Heart right ventricle (tissue), 16 donors: ENCODE data around the gene LRP1B. TPM values are rescaled to one million over a fixed set of nuclear protein-coding genes. Genes with fewer than 3 reads are reported as not detected.

ENCODE experiments used
- ATAC-seq, 8 donors: fragments of 200-7000 bp; cut with Tn5 transposase; one replicate each; pipeline ENCODE4 v1.9.1; 2020; ENCODE audit warnings: mild to moderate bottlenecking in 8 of 8, moderate library complexity in 8 of 8, moderate number of reproducible peaks in 1 of 8
- DNase-seq, 2 donors: peaks; one replicate each; pipeline ENCODE4 v3.0.0-alpha.2; 2020
- H3K27ac ChIP-seq, 10 donors: fragments of 200-600 bp; sonication (generic) in 2 of 10; one replicate each; pipeline versions ENCODE4 v1.5.0 to v1.8.0; 2020 to 2022; ENCODE audit warnings: mild to moderate bottlenecking in 3 of 10
- H3K27me3 ChIP-seq, 7 donors: fragments of 200-600 bp; one replicate each; pipeline ENCODE4 v1.8.0; 2021 to 2022; ENCODE audit warnings: mild to moderate bottlenecking in 2 of 7
- H3K36me3 ChIP-seq, 9 donors: fragments of 200-600 bp; sonication (generic) in 1 of 9; one replicate each; pipeline versions ENCODE4 v1.5.0 to v1.8.0; 2020 to 2022; ENCODE audit warnings: mild to moderate bottlenecking in 2 of 9
- H3K4me1 ChIP-seq, 9 donors: fragments of 200-600 bp; sonication (generic) in 1 of 9; one replicate each; pipeline versions ENCODE4 v1.5.0 to v1.8.0; 2020 to 2022; ENCODE audit warnings: mild to moderate bottlenecking in 4 of 9
- H3K4me3 ChIP-seq, 10 donors: fragments of 200-600 bp; sonication (generic) in 2 of 10; one replicate each; pipeline versions ENCODE4 v1.5.0 to v1.8.0; 2020 to 2022; ENCODE audit warnings: mild to moderate bottlenecking in 7 of 10, moderate library complexity in 2 of 10
- H3K9me3 ChIP-seq, 11 donors: fragments of 200-600 bp in 10 of 11; sonication (generic) in 2 of 11; one replicate each; pipeline versions ENCODE4 v1.5.0 to v1.8.0; 2013 to 2022; ENCODE audit warnings: mild to moderate bottlenecking in 2 of 11, control low read depth in 1 of 11, moderate library complexity in 1 of 11
- CTCF ChIP-seq, 9 donors: fragments of 200-600 bp; sonication (generic) in 2 of 9; IDR thresholded peaks; one replicate each; pipeline versions ENCODE4 v1.5.0 to v1.8.0; 2021 to 2022; ENCODE audit warnings: antibody characterized with exemption in 9 of 9, mild to moderate bottlenecking in 5 of 9, moderate library complexity in 1 of 9
- WGBS, 2 donors: extraction: QIAGEN DNeasy Blood & Tissue Kit; methylation state at CpG; one replicate each; pipeline ENCODE4 v1.1.7; 2013; ENCODE audit warnings: inconsistent platforms in 1 of 2; 5-methylcytosine and 5-hydroxymethylcytosine counted together
- intact Hi-C, 10 donors: fragments of 100-400 bp; cut with DNase I; formaldehyde crosslinking; loops; one replicate each; pipeline versions ENCODE4 v1.11.1 to v1.14.2; 2022
- polyA plus RNA-seq, 2 donors: library from polyadenylated mRNA; stranded (reverse); fragments of 200-250 nt; gene quantifications; one replicate each; pipeline ENCODE4 v1.2.3, GENCODE V29; 2013
- total RNA-seq, 10 donors: library from RNA; stranded (reverse); fragmentation: NEBNext Ultra II Directional in 3 of 10; extraction: Animal tissue kit (Norgen Biotek cat#: 25700) in 3 of 10; gene quantifications; one replicate each; pipeline versions ENCODE4 v1.2.1 to v1.2.4, GENCODE V29; 2021 to 2023
- donor health status: Arrhythmogenic right ventricular cardiomyopathy.
- donor health status: ischemic (EF 13 %, LVEDD 7.1; RV severe dilation, severe dysfunction).
- donor health status: healthy with polysubstance abuse.
- donor health status: DM: no; HTN: yes; CAD: no.
- donor health status: DM: no; HTN: no; CAD: no.
- donor health status: ischemic (EF 25% LVEDD 6.9; RV normal size, moderate dysfunction).
- donor health status: ischemic (EF 25% LVEDD 5.7; RV mildly dilated, moderate dysfunction).
- donor health status: healthy.
- donor health status: DM: yes; HTN: yes; CAD: no.
- donor health status: Ischemic cardiomyopathy.
- donor health status: ischemic (EF 35%, LVEDD 5.7; RV mildly dilated, moderate dysfunction).
- donor health status: nonischemic (EF 11% LVEDD 7.7; RV severe dilation, severe dysfunction).
- donor health status: DM: yes; HTN: yes; CAD: no.
- donor health status: PGD.
- donor health status: ischemic (EF 29% LVEDD 5.4; RV normal size, mild dysfunction).
- donor health status: nonischemic (EF 23%, LVEDD 6.1; RV moderate dilation, normal function).

Gene LRP1B
- total and polyA plus RNA-seq, 12 donors, result 0.02 to 0.27 (median 0.14) TPM; not detected in 1

DNA sequence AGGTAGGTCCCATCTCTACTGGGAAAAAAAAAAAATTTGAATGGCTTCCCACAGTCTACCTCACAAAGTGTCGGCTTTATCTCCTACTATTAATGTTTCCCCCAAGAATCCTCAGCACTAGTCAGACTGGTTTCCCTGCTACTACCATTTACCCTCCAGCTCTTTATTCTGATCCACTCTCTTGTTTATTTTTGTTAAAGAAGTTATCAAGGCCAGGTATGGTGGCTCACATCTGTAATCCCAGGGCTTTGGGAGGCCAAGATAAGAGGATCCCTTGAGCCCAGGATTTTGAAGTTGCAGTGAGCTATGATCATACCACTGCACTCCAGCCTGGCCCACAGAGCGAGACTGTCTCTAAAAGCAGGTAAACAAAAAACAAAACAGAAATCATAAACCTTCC is 1275.3 kb downstream of the LRP1B start:
- WGBS, 2 donors, result 82 to 95% methylated on average over 2 of the region's 2 CpGs
- Histone ChIP-seq H3K4me3 (no peak overlapping the region), H3K36me3 (no peaks in the 10 kb centered on the region), H3K9me3 (peaks cover 0 to 4% (median 0%) of the 10 kb centered on the region in 11 donors), H3K27ac (no peak overlapping the region), H3K4me1 (no peaks in the 10 kb centered on the region), H3K27me3 (no peaks in the 10 kb centered on the region)
- no peak for TF ChIP-seq CTCF (IDR thresholded peaks at IDR 0.05)
- ATAC-seq, result no peak
- intact Hi-C loops, result no loop called here
- DNase-seq, result no peak

DNA sequence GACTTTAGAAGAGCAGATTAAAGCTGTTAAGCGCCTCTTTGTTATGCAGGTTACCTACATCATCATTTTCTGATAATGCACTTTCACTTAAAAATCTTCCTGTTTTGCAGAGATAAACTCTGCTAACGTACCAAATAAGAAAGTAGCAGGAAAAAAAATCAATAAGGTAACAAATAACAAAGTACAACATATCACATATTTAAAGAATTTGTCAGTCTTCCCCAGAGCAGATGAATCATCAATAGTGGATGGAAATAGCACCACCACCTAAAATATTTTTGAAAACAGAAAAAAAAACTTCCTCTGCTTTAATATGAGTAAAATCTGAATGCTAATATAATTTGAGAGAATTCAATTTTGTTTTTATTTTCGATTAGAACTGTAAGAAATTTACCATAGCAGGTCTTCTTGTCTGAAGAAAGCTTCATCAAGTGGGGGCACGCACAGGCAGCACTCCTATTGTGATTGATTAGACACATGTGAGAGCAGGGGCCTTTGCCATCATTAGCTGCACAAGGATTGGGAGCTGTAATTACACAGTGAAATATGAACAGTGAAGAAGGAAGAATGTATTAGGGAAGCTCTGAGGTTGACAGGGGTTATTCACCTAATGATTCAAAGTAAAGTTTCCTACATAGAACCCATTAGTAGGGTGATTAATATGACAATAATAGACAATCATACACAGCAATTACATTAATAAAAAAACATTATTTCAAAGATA is 1279.4 kb downstream of the LRP1B start:
- no peak for ATAC-seq
- no peak for DNase-seq
- Histone ChIP-seq H3K9me3 (no peaks in the 10 kb centered on the region), H3K4me1 (no peaks in the 10 kb centered on the region), H3K27ac (no peak overlapping the region), H3K4me3 (no peak overlapping the region), H3K27me3 (no peaks in the 10 kb centered on the region), H3K36me3 (no peaks in the 10 kb centered on the region)
- intact Hi-C loops, result no loop called here
- WGBS, 2 donors, result 67 to 73% methylated on average over 4 of the region's 4 CpGs
- TF ChIP-seq CTCF (IDR thresholded peaks at IDR 0.05), result no peak

DNA sequence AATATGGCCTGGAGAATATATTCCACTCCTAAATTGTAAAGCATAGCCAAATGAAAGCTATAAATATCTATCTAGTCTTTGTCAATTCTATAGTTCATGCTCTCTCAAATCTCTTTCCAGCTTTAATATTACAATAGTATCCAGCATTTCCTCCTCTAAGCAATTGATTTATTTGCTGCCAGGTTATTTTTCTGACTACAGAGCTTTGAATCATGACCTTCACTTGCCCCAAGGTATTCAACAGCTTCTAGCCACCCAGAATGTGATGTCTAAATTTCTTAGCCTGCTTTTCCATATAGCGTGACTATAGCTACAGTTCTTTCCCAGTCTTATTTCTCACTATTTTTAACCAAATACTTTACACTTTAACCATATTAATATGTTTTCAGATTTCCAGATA is 1287.6 kb downstream of the LRP1B start:
- intact Hi-C loops, result no loop called here
- DNase-seq (no peak), ATAC-seq (no peak)
- H3K36me3 ChIP-seq, result no peaks in the 10 kb centered on the region
- H3K9me3 ChIP-seq, result no peaks in the 10 kb centered on the region
- 91 to 92% methylated on average over 1 of the region's 1 CpG for WGBS, 2 donors
- no peak overlapping the region for H3K27ac ChIP-seq
- no peaks in the 10 kb centered on the region for H3K27me3 ChIP-seq
- no peak for TF ChIP-seq CTCF (IDR thresholded peaks at IDR 0.05)
- no peak overlapping the region for H3K4me3 ChIP-seq
- H3K4me1 ChIP-seq, result no peaks in the 10 kb centered on the region

GRCh38 chr2:140842110-140842509 is 1288.7 kb downstream of the LRP1B start:
- DNase-seq (no peak), ATAC-seq (no peak)
- H3K36me3 ChIP-seq, result no peaks in the 10 kb centered on the region
- WGBS, 2 donors, result 73 to 78% methylated on average over 3 of the region's 3 CpGs
- intact Hi-C loops, result no loop called here
- H3K9me3 ChIP-seq, result no peaks in the 10 kb centered on the region
- no peak for TF ChIP-seq CTCF (IDR thresholded peaks at IDR 0.05)
- no peak overlapping the region for H3K4me3 ChIP-seq
- H3K4me1 ChIP-seq, result no peaks in the 10 kb centered on the region
- no peak overlapping the region for H3K27ac ChIP-seq
- H3K27me3 ChIP-seq, result no peaks in the 10 kb centered on the region
